ENCODE data around the gene PMPCA. TPM values are rescaled to one million over a fixed set of nuclear protein-coding genes. Genes with fewer than 3 reads are reported as not detected.

Gene PMPCA
- polyA plus RNA-seq, 1 experiment: 65.8 TPM

DNA sequence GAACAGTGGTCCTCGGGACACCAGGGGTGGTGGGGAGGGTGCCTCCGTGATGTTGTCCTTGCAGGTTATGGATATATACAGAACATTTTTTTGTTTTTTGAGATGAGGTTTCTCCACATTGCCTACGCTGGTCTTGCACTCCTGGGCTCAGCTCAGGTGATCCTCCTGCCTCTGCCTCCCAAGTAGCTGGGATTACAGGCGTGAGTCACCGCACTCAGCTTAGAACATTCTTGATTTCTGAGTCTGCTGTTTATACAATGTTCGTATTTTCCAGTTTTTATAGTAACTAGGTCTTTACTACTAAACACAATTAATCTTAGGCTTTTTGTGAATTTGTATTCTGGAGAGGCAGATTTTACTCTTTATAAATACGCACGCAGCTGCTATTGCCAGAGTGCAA lies 6.0 kb downstream of the PMPCA start:
- TF ChIP-seq, protein P1, sequence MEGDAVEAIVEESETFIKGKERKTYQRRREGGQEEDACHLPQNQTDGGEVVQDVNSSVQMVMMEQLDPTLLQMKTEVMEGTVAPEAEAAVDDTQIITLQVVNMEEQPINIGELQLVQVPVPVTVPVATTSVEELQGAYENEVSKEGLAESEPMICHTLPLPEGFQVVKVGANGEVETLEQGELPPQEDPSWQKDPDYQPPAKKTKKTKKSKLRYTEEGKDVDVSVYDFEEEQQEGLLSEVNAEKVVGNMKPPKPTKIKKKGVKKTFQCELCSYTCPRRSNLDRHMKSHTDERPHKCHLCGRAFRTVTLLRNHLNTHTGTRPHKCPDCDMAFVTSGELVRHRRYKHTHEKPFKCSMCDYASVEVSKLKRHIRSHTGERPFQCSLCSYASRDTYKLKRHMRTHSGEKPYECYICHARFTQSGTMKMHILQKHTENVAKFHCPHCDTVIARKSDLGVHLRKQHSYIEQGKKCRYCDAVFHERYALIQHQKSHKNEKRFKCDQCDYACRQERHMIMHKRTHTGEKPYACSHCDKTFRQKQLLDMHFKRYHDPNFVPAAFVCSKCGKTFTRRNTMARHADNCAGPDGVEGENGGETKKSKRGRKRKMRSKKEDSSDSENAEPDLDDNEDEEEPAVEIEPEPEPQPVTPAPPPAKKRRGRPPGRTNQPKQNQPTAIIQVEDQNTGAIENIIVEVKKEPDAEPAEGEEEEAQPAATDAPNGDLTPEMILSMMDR (IDR thresholded peaks at IDR 0.05; ENCODE audit: low read depth, low read length): no peak
- POLR2A ChIA-PET: no interaction called here
- no peak overlapping the region for H3K27ac ChIP-seq (ENCODE audit: low read depth, low read length)
- H3K27me3 ChIP-seq (ENCODE audit: control insufficient read depth, insufficient read depth, low read length): no peaks in the 10 kb centered on the region
- CTCF ChIA-PET: no interaction called here
- no peak overlapping the region for H3K4me3 ChIP-seq (ENCODE audit: low read depth, low read length)
- no peak for DNase-seq (ENCODE audit: low read depth, low spot score)
- no peaks in the 10 kb centered on the region; the same call in 1 of the 2 replicates for H3K9me3 ChIP-seq (ENCODE audit: control insufficient read depth, insufficient read depth, low read length)

DNA sequence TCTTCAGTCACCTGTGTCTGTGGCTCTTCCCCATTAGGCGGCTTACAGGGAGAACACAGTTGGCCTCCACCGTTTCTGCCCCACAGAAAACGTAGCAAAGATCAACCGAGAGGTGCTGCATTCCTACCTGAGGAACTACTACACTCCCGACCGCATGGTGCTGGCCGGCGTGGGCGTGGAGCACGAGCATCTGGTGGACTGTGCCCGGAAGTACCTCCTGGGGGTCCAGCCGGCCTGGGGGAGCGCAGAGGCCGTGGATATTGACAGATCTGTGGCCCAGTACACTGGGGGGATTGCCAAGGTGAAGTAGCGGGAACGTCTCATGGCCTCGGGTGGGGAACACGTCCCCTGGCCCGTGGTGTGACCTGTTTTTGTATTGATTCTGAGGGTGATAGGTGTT lies 6.5 kb downstream of the PMPCA start:
- ChIA-PET POLR2A (no interaction called here), CTCF (no interaction called here)

DNA sequence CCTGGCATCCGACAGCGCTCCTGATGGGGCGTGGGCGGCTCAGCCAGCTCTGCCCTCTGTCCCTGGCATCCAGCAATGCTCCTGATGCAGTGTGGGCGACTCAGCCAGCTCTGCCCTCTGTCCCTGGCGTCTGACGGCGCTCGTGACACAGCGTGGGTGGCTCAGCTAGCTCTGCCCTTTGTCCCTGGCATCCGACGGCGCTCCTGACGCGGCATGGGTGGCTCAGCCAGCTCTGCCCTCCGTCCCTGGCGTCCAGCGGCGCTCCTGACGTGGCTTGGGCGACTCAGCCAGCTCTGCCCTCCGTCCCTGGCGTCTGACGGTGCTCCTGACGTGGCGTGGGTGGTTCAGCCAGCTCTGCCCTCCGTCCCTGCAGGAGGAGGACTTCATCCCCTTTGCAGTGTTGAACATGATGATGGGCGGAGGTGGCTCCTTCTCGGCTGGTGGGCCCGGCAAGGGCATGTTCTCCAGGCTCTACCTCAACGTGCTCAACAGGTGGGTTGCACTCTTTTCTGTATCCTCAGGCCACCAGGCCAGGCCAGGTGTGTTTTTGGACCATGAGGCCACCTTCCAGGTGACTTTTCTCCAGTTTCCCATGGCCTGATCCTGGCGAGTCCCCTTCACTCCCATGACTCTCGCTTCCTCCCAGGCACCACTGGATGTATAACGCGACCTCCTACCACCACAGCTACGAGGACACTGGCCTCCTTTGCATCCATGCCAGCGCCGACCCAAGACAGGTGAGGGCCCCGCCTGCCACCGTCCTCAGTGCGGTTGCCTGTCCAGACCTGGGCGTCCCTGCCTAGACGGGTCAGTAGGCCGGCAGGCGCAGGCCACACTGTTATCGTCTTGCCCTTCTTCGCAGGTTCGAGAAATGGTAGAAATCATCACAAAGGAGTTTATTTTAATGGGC lies 8.0 kb downstream of the PMPCA start:
- ChIA-PET POLR2A (interaction anchor here (1.0 kb wide), 1 partner anchor 8 kb away, joined by 7 read pairs; no protein-coding TSS in a partner anchor), CTCF (no interaction called here)
- H3K4me3 ChIP-seq (ENCODE audit: low read depth, low read length): no peak overlapping the region
- TF ChIP-seq, protein P1 (IDR thresholded peaks at IDR 0.05; ENCODE audit: low read depth, low read length): no peak
- DNase-seq (ENCODE audit: low read depth, low spot score): no peak
- H3K27ac ChIP-seq (ENCODE audit: low read depth, low read length): no peak overlapping the region
- no peaks in the 10 kb centered on the region; the same call in 1 of the 2 replicates for H3K9me3 ChIP-seq (ENCODE audit: control insufficient read depth, insufficient read depth, low read length)
- no peaks in the 10 kb centered on the region for H3K27me3 ChIP-seq (ENCODE audit: control insufficient read depth, insufficient read depth, low read length)

More for the DNA sequence above, 6.5 kb downstream of the PMPCA start:
- H3K27ac ChIP-seq (ENCODE audit: low read depth, low read length): no peak overlapping the region
- no peak overlapping the region for H3K4me3 ChIP-seq (ENCODE audit: low read depth, low read length)
- no peak for DNase-seq (ENCODE audit: low read depth, low spot score)
- H3K27me3 ChIP-seq (ENCODE audit: control insufficient read depth, insufficient read depth, low read length): no peaks in the 10 kb centered on the region
- TF ChIP-seq, protein P1 (IDR thresholded peaks at IDR 0.05; ENCODE audit: low read depth, low read length): no peak
- no peaks in the 10 kb centered on the region; the same call in 1 of the 2 replicates for H3K9me3 ChIP-seq (ENCODE audit: control insufficient read depth, insufficient read depth, low read length)

DNA sequence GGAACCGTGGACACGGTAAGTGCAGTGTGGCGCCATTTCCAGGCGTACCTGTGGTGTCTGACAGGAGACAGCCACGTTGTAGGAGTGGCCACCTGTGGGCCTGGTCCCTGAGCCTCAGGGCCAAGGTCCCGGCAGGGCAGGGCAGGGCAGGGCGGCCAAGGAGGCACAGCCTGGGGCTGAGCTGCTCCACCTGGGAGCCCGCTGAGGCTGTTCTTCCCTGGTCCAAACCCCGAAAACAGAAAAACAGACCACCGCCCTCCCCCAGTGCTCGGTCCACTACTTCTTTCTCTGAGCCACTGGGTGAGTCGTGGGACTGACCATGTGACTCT lies 8.6 kb downstream of the PMPCA start:
- H3K9me3 ChIP-seq (ENCODE audit: control insufficient read depth, insufficient read depth, low read length): no peaks in the 10 kb centered on the region; the same call in 1 of the 2 replicates
- H3K27ac ChIP-seq (ENCODE audit: low read depth, low read length): no peak overlapping the region
- H3K4me3 ChIP-seq (ENCODE audit: low read depth, low read length): no peak overlapping the region
- TF ChIP-seq, protein P1 (IDR thresholded peaks at IDR 0.05; ENCODE audit: low read depth, low read length): no peak
- H3K27me3 ChIP-seq (ENCODE audit: control insufficient read depth, insufficient read depth, low read length): no peaks in the 10 kb centered on the region
- ChIA-PET CTCF (interaction anchor here (1.0 kb wide), 1 partner anchor 56 kb away, joined by 3 read pairs; the partner anchor contains the start of gene DNLZ), POLR2A (no interaction called here)
- DNase-seq (ENCODE audit: low read depth, low spot score): no peak

DNA sequence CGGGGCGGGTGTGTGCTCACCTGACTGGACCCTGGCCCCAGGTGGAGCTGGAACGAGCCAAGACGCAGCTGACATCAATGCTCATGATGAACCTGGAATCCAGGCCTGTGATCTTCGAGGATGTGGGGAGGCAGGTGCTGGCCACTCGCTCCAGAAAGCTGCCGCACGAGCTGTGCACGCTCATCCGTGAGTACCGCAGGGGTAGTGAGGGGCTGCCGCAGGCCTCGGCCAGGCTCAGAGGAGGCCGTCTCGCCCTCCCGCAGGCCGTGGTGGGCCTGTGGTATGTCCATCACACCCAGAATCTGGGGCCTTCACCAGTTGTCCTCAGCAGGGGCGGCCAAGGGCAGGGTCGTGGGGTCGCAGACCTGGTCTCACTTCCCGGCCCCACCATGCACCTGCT lies 11.3 kb downstream of the PMPCA start:
- no peak overlapping the region for H3K27ac ChIP-seq (ENCODE audit: low read depth, low read length)
- CTCF ChIA-PET: no interaction called here
- H3K9me3 ChIP-seq (ENCODE audit: control insufficient read depth, insufficient read depth, low read length): no peaks in the 10 kb centered on the region; the same call in 1 of the 2 replicates
- no peaks in the 10 kb centered on the region for H3K27me3 ChIP-seq (ENCODE audit: control insufficient read depth, insufficient read depth, low read length)
- POLR2A ChIA-PET: no interaction called here
- no peak for DNase-seq (ENCODE audit: low read depth, low spot score)
- TF ChIP-seq, protein P1 (IDR thresholded peaks at IDR 0.05; ENCODE audit: low read depth, low read length): no peak
- H3K4me3 ChIP-seq (ENCODE audit: low read depth, low read length): no peak overlapping the region

Data from AG04450 (cell line).